HG03025 (cell line): Measurements from ENCODE around the gene CDH18.

ENCODE experiments used
- ATAC-seq: cut with Tn5 transposase; IDR thresholded peaks from one replicate; pipeline ENCODE4 v1.9.1; 2021; ENCODE audit warnings: mild to moderate bottlenecking, moderate library complexity; ENCODE audit not compliant: unreplicated experiment, low FRiP score

The CDH18 gene

GRCh38 chr5:19940192-19940591 is 47.8 kb downstream of the CDH18 start:
- ATAC-seq, result no peak

DNA sequence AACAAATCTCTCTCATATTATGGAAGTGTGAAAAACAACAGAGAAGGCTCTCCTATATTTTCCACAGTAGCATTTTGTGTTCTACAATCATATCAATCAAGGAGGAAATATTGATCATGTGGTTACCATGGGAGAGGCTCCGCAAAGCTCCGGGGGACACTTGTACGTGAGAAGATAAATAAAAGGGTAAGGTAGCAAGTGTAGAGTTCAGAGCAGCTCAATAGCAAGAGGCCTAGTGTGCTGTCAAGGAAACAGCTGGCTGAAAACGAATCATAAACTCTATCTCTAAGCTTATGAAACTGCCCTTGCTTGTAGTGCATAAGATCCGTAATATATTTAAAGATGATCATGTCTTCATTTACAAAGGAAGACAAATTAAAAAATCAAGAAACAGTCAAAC is 57.5 kb downstream of the CDH18 start:
- no peak for ATAC-seq

DNA sequence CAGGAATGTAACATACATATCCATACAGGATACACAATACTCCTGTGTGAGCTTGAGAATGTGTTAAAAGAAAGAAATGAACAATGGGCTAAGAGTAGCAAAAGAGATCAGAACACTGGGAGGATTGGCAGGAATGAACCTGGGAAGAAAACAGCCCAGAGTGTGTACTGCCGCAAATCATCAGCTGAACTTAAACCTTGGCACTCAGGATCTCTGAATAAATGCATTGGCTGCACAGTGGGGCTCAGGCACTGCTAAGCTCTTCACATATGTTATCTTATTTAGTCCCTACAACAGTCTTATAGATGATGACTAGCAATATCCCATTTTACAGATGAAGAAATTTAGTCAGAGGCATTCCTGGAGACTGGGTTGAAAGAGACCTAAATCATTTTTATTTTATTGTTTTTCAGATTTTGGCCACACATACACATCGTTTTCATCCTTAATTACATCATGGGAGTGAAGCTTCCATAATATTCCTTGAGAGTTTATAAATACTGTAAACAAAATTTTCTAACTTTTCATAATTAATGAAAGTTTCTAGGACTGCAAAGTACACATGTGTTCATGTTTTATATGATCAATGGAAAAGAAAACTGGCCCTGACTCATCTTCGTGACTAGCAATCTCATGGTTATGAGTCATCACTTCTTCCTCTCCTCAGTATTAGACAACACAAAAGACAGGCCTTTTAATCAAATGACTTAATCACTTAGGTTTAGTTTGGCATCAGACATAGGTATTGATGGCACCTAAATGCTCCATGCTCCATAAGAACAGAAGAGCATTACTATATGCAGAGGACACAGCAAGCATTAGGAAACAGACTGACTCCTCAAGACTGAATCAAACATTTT is 59.2 kb downstream of the CDH18 start:
- ATAC-seq, result no peak

GRCh38 chr5:19927919-19928318 is 60.1 kb downstream of the CDH18 start:
- ATAC-seq, result no peak

- no peak for ATAC-seq
Measured at GRCh38 chr5:19927170-19927569, 60.8 kb downstream of the CDH18 start.

DNA sequence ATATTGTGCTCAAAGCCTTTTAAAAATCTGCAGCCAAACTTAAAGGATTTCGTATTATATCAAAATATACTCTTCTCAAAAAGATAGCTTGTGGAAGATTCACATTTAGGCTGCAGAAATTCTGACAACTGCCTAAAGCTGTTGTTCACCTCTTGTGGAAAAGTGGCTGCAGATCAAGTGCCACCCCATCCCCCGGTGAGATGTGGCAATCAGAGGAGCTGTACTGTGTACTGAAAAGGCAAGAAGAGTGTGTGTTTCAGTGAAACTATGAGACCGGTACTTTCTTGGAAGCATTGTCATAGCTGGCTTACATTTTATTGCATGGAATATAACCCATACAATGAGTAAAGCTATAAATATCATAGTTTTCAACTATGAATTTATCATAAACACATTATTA is 64.3 kb downstream of the CDH18 start:
- no peak for ATAC-seq

DNA sequence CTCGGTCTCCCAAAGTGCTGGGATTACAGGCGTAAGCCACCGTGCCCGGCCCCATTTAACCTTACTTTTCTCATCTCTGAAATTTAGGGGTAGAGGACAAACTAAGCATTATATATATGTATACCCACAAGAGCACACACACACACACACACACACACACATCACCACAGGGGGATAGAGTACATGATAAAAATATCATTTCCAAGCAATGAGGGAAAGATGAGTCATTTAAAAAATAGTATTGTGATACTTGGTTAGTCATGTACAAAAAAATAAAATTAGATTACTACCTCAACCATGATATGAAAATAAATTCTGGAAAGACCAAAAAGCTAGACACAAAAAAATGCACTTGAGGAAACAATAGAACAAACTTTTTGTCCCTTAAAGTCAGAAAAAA is 67.2 kb downstream of the CDH18 start:
- ATAC-seq, result no peak

DNA sequence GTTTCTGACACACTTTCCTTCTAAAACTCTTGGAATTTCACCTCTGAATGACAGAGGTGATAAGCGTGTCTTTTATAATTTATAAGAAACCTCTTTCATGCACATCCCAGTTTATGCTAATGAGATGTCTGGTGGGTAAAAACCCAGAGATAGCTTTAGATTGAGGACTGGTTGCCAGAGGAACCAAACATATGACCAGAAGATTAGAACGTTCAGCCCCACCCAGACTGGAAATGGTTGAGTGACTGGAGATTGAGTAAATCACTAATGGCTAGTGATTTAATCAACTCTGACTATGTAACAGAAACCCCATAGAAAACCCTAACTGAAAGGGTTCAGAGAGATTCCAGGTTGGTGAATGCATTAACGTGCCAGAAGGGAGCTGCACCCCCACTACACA is 69.2 kb downstream of the CDH18 start:
- no peak for ATAC-seq

- ATAC-seq, result no peak
Measured at GRCh38 chr5:19917588-19918122, 70.3 kb downstream of the CDH18 start.

DNA sequence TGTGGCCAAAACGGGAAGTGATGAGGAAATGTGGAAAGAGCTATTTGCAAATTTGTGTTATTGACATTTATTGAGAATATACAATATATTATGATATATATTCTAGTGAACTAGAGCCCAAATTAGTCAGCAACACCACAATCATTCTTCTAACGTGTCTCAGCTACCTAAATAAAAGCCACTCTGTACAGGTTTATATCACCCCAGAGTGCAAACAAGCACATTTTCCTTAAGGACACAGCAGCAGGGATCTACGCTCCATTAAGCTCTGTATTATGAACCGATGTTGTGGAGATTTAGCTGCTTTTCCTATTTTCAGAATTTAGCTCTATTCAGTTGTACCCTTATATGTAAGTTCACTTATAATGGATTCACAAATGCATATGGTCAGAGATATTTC is 77.9 kb downstream of the CDH18 start:
- ATAC-seq, result no peak

- no peak for ATAC-seq
Measured at GRCh38 chr5:19904766-19905165, 83.2 kb downstream of the CDH18 start.

GRCh38 chr5:19903611-19904010 is 84.4 kb downstream of the CDH18 start:
- no peak for ATAC-seq

DNA sequence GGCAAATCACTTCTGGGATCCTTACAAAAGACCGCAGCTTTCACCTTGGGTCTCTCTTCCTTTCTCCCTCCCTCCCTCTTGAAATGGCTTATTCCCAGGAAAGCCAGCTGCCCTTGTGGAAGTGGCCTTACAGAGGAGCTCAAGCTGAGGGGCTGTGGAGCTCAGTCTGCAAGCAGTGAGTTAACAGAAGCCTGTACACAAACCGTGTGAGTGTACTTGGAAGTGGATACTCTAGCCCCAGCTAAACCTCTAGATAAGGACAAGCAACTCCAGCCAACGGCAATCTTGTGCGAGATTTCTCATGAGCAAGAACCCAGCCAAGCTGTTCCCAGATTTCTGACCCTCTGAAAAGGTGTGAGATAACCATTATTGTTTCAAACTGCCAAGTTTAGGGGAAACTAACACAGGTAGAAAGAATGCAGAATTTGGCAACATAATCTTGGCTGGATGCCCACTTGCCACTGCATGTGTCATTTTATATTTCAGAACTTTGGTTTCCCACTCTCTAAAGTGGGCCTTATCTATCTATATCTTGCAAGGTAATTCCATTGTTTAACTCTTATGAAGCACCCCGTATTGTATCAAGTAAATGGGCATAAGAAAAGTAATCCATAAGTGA is 85.6 kb downstream of the CDH18 start:
- no peak for ATAC-seq

- no peak for ATAC-seq
Measured at GRCh38 chr5:19900269-19900668, 87.7 kb downstream of the CDH18 start.

- ATAC-seq, result no peak
Measured at GRCh38 chr5:19891658-19892057, 96.3 kb downstream of the CDH18 start.

- ATAC-seq, result no peak
Measured at GRCh38 chr5:19886123-19886917, 101.7 kb downstream of the CDH18 start.

DNA sequence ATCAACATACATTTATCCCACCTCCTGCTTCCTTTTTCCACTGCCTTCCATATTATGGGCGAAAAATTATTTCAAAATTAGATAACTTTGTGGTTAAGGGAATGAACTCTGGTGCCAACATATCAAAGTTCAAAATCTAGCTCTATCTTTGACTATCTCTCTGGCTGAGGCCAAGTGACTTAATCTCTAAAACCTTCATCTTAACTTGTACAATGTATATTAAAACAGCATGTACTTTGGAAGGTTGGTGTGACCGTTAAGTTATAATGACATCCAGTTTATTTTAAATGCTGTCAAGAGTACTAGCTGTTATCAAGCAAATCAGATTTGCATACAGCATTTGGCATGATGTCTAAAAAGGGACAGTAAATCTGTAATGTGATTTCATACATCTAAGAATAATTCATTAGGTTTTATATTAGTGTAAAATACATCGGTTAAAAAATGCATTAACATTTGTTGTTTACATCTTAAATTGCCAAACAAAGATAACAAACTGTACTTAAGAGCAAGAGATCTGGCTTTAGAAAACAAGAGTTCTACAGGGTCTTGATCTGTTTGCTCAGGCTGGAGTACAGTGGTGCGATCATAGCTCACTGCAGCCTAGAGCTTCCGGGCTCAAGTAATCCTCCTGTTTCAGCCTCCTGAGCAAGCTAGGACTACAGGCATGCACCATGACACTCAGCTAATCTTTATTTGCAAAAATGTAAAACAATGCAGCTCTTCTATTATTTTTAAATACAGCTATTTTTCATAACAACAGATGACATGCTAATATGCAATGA is 102.8 kb downstream of the CDH18 start:
- no peak for ATAC-seq

DNA sequence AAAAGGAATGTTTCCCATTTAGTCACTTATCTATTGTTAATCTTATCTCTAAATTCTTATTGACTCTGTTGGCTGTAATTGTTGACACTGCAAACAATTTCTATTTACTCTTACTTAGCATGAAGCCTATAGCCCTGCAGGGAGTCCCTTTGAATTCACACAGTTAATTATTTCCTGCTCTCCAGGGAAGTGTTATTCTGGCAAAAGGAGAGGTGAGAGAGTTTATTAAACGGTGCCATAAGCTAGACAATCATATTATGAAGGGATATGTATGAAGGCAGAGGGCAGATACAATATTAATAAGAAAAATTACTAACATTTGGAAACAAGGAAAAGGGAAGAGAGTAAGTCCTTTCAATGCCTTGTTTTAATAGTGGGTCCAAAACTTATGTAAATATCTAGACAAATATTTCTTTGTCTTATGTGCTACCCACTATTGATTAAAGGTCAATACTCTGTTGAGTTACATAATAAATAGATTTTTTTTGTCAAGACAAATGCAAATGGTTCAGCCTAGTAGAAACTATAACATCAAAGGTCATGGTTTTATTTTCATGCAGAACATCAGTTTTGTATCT is 107.1 kb downstream of the CDH18 start:
- no peak for ATAC-seq

GRCh38 chr5:19880458-19880857 is 107.5 kb downstream of the CDH18 start:
- no peak for ATAC-seq

- ATAC-seq, result no peak
Measured at GRCh38 chr5:19874811-19875210, 113.2 kb downstream of the CDH18 start.
